ENCODE measurements around the gene FGD4.

GRCh38 chr12:32647275-32647674 lies 247.9 kb downstream of the FGD4 start:
- no peak for TF ChIP-seq CTCF (IDR thresholded peaks at IDR 0.05; ENCODE audit: low read depth, low read length)
- TF ChIP-seq POLR2A (IDR thresholded peaks at IDR 0.05; ENCODE audit: extremely low read depth, insufficient read length) = no peak
- no peak for TF ChIP-seq MAX (IDR thresholded peaks at IDR 0.05; ENCODE audit: low read depth, low read length)

All from NB4 (cell line).